GM10248 (cell line): ENCODE data around the gene STAG1.
"Not testable (repeated sequence)": the region's sequence is repeated elsewhere in the genome, so short reads cannot be mapped to it uniquely, and the experiment has no call there.

Experiments
- CTCF ChIA-PET: fragments of 300-600 bp; sonication (Branson Sonifier 250); formaldehyde crosslinking; extraction: SDS; loops from one replicate; lab custom pipeline; 2021; ENCODE audit warnings: antibody characterized with exemption; lab: Yijun Ruan, JAX
- POLR2A ChIA-PET: fragments of 350-650 bp; sonication (Branson Sonifier 250); formaldehyde crosslinking; extraction: SDS; loops from one replicate; lab custom pipeline; 2020; ENCODE audit warnings: antibody characterized with exemption; lab: Yijun Ruan, JAX
- DNase-seq: peaks from one replicate; pipeline ENCODE4 v3.0.0; 2012; ENCODE audit errors: extremely low spot score
- CTCF ChIP-seq: IDR thresholded peaks from 2 replicates; pipeline ENCODE4 v1.5.1; 2012; ENCODE audit warnings: mild to moderate bottlenecking, low read depth; ENCODE audit errors: extremely low read depth, missing control alignments, control extremely low read depth

STAG1 gene

DNA sequence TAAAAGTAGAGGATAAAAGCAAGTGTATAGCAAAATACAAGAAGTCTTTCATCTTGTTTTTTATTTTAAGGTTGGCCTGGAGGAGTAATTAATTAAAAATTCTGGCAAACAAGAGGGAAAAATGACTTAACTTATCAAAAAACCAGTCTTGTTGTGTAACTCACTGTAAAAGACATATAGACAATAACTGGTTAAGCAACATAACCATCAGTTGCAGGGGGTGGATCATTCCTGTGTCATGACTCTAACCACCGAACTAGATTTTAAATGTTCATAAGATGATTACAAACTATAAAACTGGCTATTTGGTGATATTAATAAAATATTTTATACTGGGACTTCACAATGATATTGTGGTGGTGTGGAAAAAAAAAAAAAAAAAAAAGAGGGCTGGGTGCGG is 130.6 kb downstream of the STAG1 start:
- ChIA-PET CTCF (interaction anchor here (1.3 to 1.5 kb wide), 2 partner anchors 10 to 31 kb away, joined by 3 to 5 read pairs; no protein-coding TSS in a partner anchor), POLR2A (no interaction called here)
- no peak for TF ChIP-seq CTCF
- DNase-seq, result no peak

DNA sequence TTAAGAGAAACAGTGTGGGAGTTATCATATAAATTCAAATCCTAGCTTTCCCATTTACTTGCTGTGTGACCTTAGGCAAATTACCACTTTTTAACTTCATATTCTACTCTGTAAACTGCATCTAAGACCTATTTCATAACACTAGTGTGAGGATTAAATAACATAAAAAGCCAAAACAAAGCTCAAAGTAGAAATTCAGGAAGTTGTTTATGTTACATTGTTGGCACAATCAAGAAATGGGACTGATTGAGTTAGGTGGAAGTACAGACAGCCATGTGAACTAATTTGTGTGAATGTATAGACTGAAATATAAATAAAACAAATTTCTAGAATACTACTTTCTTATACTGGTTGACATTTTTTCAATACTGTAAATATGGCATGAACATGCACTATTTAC is 131.7 kb downstream of the STAG1 start:
- TF ChIP-seq CTCF, result no peak
- POLR2A ChIA-PET, result no interaction called here
- CTCF ChIA-PET, result interaction anchor here (0.9 to 1.5 kb wide), 4 partner anchors 12 to 393 kb away, joined by 3 to 5 read pairs (median 4); no protein-coding TSS in a partner anchor
- DNase-seq, result no peak

DNA sequence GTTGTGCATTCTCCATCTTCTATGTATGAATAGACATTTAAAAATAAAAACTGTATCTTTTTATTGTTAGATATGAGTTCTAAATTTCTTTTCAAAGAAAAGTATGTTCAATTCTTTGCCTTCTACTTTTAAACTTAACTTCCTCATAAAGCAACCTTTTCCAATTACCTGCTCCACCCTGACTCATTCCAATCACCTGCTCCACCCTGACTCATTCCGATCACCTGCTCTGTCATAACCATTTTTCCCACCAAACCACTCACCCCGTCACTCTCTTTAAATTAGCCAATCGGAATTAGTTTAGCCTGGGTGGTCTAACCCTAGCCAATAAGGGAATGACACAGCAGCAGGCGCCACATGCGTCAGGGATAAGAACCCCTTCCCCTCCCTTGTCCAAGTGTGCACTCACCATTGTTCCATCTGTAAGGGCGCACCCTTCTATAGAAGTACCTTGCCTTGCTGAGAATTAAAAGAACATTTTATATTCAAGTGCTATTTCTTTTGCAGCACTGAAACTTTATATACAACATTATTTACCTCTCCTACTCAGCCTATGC is 134.1 kb downstream of the STAG1 start:
- CTCF ChIA-PET, result interaction anchor here (0.6 kb wide), 1 partner anchor 44 kb away, joined by 3 read pairs; no protein-coding TSS in a partner anchor
- POLR2A ChIA-PET, result not testable (repeated sequence)

DNA sequence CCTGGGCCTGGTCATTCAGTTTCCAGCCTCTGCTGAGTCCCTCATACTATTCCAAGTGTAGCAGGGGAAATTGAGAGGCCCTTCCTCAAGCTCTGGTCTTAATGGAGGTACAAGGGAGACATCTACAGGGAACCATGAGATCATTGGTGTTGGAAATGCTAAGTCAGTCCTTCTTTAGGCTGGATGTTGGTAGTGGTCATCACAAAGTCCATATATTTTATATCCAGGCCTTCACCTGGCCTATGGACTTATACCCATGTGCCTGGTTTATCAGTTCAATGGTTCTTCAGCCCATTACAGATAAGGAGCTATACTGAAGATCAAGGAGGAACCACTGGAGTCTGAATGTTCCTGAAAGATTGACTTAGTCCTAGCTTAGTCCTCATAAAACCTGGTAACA is 135.0 kb downstream of the STAG1 start:
- no peak for TF ChIP-seq CTCF
- DNase-seq, result no peak
- POLR2A ChIA-PET, result no interaction called here
- CTCF ChIA-PET, result interaction anchor here (0.6 to 1.1 kb wide), 2 partner anchors 45 to 397 kb away, joined by 3 to 4 read pairs; no protein-coding TSS in a partner anchor

More for the DNA sequence above, 134.1 kb downstream of the STAG1 start:
- DNase-seq, result not testable (repeated sequence)

- DNase-seq, result no peak
- no peak for TF ChIP-seq CTCF
- CTCF ChIA-PET, result interaction anchor here (1.1 kb wide), 1 partner anchor 10 kb away, joined by 3 read pairs; no protein-coding TSS in a partner anchor
- POLR2A ChIA-PET, result no interaction called here
These were observed 139.7 kb downstream of the STAG1 start for GRCh38 chr3:136612512-136612911.

DNA sequence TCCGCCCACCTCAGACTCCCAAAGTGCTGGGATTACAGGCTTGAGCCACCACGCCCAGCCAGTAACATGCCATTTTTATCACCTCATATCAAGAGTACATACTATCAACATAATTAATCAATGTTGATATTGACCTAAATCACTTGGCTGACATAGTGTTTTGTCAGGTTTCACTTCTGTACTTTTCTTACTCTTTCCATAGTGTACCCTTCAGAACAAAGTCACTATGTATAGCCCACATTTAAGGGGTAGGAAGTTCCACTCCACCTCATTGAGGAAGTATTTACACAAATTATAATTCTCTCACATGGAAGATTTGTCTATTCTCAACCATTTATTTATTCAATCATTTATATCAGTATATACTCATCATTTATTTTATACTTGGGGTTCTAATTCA is 145.2 kb downstream of the STAG1 start:
- CTCF ChIA-PET, result interaction anchor here (2.2 kb wide), 1 partner anchor 12 kb away, joined by 5 read pairs; no protein-coding TSS in a partner anchor
- no peak for DNase-seq
- TF ChIP-seq CTCF, result no peak
- POLR2A ChIA-PET, result no interaction called here

- POLR2A ChIA-PET, DNase-seq, CTCF ChIA-PET: not testable (repeated sequence)
These were observed 146.0 kb downstream of the STAG1 start for GRCh38 chr3:136606216-136606615.
